Forelimb muscle (tissue), 1 donor: ENCODE data around the gene LIPM. TPM values are rescaled to one million over a fixed set of nuclear protein-coding genes. Genes with fewer than 3 reads are reported as not detected.
A peak's percentile ranks its signal among the peaks of the same experiment; 100 is the strongest.
"Not testable (repeated sequence)": the region's sequence is repeated elsewhere in the genome, so short reads cannot be mapped to it uniquely, and the experiment has no call there.

Experiments used
- DNase-seq: peaks from one replicate; pipeline ENCODE4 v3.0.0-alpha.2; 2013; ENCODE audit warnings: low read depth
- polyA plus RNA-seq: library from polyadenylated mRNA; unstranded; fragments of 120-200 nt; gene quantifications from one replicate; pipeline ENCODE4 v1.2.1, GENCODE V29; 2013; ENCODE audit not compliant: insufficient read length

The LIPM gene
- polyA plus RNA-seq, 1 donor: not detected

DNA sequence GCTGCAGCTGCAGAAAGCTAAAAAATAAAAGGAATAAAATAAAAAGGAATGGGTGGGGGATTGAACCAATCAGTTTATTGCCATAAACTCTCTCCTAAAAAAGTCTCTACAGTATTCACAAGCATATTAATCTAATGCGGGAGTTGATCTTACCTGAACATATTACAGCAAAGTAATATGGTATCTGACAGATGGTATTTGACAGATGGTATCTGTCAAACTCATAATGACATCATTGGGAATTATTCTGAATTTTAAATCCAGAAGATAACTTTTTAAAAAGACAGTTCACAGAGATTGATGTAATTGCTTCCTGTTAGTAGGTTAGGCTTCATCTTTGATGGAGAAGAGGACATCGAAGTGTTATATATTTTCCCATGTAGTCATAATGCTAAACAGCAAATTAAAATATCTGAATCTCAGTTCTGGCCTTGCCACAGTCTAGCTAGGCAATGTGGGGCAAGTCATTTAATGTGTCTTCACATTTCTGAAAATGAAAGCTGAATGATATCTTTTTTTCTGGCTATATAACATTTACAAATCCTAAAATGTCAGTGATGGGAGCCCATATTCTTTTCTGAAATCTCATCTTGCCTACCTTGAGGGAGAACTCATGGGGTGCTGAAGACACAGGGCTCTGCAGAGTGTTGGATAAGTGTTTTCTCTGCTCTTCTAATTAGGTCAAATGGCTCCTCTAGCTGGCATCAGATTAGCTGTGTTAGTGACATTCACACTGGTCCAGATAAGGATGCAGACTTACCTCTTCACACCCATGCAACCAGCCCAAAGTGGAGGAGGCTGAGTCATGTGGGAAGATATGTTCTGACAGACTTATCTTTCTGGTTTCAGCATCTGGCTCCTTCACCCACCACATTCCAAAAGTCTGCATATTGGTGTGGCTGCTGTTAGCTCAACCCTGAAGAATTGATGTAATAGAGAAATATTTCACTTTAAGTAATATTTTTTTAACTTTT is 2.1 kb upstream of the LIPM start:
- no peak for DNase-seq

GRCh38 chr10:88803641-88804040 is 1.1 kb downstream of the LIPM start:
- DNase-seq: no peak

DNA sequence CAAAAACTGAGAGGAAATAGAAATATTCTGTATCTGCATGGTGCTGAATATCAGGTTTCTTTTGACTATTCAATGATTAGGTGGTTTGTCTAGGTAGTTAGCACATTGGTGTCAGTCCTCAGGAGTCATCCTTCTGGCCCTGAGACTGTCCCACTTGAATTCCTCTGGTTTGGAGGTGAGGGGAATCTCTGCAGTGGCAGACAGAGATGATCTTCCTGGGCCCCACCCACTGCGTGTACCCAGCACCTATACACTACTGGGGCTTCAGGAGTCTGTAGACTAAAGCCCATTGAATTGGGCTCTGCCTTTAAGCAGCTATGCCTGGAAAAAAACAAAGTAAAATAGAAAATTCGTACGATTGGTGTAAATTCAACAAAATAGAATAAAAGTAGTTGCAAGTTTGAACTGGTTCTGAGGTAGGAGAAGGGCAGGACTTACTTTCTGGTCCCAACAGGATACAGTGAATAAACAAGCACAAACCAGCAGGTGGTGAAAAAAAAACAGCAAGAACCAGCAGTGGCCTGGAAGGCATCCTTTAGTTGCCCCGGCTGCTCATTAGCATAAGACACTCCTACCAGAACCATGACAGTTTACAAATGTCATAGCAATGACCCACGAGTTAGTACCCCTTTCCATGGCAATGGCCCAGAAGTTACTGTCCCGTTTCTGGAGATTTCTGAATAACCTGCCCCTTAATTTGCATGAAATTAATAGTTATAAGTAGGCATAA is 1.7 kb downstream of the LIPM start:
- no peak for DNase-seq

DNA sequence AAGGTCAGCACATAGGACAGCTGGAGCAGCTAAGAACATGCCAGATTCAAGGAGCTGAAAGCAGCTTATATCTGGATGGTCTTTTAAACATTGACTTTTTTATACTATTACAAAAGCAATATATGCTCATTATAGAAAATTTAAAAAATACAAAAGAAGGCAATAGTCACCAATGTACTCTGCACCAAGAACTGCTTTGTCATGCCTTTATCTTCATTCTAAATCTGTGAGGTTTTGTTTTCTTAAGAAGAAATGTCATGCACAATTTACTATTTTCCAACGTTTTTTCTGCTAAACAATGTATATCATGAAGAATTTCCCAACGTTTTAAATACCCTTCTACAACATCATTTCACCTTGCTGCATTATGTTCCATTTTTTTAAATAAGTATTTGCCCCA is 2.8 kb downstream of the LIPM start:
- DNase-seq: no peak

- DNase-seq: no peak
These were observed 3.4 kb downstream of the LIPM start for GRCh38 chr10:88805924-88806323.

DNA sequence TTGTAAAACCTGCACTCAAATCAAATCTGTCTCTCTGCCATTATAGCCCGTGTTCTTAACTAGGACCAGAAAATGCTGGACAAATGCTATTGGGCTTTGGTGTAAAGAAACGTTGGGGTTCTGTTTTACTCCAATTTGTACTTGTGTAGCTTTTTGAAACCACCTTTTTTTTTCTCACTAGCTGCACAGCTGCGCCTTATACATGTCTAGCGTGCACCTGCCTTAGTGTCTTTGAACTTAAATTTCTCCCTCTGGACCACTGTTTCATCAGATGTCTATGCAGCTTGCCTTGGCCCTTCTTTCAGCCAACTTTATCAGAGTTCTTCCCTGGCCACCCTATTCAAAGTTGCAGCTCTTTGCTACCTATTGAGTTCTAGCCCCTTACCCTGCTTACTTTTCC is 7.1 kb downstream of the LIPM start:
- DNase-seq: no peak

DNA sequence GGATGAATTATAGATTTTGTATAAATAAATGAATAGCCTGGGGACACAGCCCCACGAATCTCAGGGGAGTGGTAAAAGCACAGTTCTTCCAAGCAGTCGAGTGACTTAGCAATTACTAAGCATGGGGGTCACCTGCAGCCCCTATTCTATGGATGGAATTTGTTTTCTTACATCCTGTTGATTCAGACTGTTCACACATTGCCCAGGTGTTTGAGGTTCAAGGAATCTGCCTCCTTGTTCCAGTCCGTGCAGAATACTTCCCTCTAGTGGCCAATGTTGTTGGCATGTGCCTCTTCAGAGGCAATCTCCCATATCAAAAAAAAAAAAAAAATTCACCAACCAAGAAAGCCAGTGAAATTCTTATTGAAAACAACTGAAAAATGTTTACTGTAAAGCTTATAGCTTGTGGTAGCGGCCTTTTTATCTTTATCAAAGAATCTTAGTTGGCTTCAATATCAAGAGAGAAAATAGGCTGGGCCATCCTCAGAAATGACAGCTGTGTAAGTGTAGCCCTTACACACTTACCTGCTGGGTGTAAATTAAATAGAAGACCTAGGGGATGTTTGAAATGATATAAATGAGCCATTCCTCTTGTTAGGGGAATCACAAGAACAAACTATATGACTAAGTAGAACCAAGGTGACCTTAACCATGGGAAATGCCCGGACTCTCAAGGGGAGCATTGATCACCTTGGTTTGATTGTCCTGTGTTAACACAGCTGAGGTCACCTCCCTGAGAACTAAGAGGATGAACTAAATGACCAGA is 7.8 kb downstream of the LIPM start:
- no peak for DNase-seq

DNA sequence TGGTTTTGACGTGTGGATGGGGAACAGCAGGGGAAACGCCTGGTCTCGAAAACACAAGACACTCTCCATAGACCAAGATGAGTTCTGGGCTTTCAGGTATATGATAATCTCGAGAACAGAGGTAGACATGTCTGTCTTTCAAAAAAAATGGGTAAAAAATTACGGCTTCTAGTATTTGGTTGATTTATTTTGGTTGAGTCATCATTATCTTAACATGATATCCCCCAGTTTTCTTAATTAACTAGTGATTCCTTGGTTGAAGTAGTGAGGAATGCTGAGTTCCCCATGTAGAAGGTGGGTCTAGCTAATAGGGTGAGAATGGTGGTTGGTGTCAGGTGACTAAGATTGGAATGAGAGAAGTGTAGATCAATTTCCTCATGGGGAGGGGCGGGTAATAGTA is 10.7 kb downstream of the LIPM start:
- no peak for DNase-seq

DNA sequence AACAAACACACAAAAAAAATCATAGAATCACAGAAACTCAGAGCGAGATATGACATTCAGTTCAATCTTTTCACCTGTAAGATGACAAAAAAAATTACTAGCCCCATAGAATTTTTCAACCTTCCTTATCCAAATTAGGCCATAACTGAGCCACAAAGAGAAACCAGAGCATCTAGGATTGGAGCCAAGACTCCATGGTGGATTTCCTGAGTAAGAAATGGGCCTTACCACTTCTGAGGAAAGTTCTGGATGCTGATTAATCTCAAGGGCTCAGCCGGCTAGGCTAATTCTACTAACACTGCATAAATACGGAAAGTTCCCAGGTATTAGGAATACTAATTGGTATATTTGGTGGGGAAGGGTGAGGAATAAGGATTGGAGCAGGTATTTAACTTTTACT is 16.8 kb downstream of the LIPM start:
- DNase-seq: no peak

DNA sequence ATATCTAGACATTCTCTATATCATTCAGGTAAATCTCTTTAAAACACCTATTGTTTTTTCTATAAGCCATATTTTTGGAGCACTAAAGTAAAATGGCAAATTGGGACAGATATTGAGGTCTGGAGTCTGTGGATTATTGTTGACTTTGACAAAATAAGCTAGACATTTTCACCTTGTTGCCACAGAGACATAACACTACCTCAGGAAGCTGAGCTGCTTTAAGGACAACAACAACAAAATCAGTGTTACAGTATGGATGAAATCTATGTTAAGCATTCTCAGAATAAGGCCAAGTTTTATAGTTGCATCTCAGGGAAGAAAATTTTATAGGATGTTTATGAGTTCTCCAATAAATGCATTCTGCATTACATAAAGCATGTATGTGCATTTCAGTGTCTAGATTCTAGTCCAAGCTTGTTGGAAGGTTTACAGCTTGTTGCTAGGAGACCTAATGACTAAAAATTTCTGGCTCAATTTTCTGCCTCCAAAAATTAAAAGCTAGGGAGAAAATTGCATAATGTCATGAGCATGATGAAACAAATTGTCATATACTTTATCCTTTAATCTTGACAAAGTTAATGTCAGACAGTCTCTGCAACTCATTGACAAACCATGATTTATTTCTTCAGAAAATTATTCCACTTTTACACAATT is 18.3 kb downstream of the LIPM start:
- peak; percentile 66 for DNase-seq

- DNase-seq: no peak
These were observed 23.9 kb downstream of the LIPM start for GRCh38 chr10:88826388-88826787.

- no peak for DNase-seq
These were observed 25.1 kb downstream of the LIPM start for GRCh38 chr10:88827671-88828070.

DNA sequence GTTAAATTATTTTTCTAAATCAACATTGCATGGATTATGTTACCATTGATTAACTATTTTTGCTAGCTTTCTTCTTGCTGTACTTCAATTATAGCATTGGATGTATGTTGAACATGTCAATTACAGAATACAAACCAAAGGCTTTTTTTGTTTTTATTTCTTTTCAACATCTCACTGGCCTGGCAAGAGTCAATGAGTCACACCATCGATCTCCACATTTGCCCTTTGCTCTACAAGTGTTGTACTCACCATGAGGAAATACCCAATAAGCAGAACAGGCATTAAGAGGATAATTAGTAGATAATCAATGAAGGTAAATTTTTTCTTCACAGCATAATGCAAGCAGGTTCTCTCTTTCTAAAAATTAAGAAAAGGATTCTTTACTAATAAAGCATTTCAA is 25.8 kb downstream of the LIPM start:
- no peak for DNase-seq

- DNase-seq: no peak
These were observed 28.2 kb downstream of the LIPM start for GRCh38 chr10:88830643-88831268.

GRCh38 chr10:88831709-88832108 is 29.2 kb downstream of the LIPM start:
- no peak for DNase-seq

DNA sequence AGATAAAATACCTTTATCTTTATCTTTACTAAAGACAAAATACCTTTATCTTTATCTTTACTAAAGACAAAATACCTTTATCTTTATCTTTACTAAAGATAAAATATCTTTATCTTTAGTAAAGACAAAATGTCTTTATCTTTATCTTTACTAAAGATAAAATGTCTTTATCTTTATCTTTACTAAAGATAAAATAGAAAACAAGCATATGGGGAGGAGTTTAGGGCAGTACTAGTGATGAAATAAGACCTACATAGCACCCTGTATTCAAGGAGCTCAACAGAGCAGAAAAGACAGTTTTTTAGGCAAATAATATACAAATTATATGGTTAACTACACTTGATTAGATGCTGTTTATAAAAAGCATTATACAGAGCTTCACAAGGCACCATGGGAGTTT is 29.8 kb downstream of the LIPM start:
- no peak for DNase-seq

DNA sequence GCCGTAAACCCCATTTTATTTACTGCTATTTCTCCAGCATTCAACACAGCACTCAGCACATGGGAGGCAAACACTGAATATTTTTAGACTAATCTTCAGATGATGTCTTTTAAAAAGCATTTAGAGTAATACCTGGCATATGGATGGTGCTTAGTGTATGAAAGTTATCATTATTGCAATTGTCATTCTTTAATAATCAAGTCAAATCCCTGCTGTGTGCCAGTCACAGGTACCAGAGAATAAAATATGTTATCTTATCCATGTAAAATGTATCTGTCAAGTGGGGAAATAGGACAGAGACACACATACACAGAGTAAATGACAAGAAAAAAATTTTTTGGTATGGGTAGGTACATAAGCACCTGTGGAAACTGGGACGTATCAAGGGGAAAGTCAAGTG is 30.6 kb downstream of the LIPM start:
- DNase-seq: no peak

DNA sequence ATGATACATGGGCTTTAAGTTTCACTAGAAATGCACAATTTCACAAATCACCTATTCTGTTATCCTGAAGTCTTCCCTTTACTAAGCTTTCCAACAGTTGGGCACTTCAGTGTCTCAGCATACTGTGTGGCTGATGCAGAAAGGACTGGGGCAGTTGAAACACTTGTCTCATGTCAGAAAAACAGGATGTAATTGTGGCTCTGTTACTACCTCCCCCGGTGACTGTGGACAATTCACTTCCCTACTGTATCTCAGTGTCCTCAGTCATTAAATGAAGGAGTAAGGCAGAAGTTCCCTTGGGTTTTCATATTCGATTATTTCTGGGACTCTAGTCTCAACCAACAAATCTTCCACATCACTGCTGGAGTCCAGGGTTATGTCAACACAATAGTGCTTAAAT is 31.2 kb downstream of the LIPM start:
- DNase-seq: no peak

- DNase-seq: peak; percentile 73
These were observed 32.8 kb downstream of the LIPM start for GRCh38 chr10:88835096-88835909.

GRCh38 chr10:88835910-88836221 is 33.3 kb downstream of the LIPM start:
- no peak for DNase-seq

DNA sequence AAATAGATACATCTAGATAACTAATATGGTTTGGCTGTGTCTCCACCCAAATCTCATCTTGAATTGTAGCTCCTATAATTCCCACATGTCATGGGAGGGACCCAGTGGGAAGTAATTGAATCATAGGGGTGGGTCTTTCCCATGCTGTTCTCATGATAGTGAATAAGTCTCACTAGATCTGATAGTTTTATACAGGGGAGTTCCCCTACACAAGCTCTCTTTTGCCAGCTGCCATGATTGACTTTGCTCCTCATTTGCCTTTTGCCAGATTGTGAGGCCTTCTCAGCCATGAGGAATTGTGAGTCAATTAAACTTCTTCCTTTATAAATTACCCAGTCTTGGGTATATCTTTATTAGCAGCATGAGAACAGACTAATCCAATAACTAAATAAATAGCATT is 35.1 kb downstream of the LIPM start:
- DNase-seq: not testable (repeated sequence)
